H1 (cell line): Measurements from ENCODE around the gene ANKRD29. TPM values are rescaled to one million over a fixed set of nuclear protein-coding genes. Genes with fewer than 3 reads are reported as not detected.

Source experiments
- ASH2L ChIP-seq: fragments of 200-600, 300-600 bp; sonication (generic); IDR thresholded peaks from one replicate; pipeline ENCODE4 v1.7.1; 2017; ENCODE audit warnings: low read length
- CREB1 ChIP-seq: IDR thresholded peaks from 2 replicates; pipeline ENCODE4 v1.6.1; 2012; ENCODE audit warnings: inconsistent platforms
- FOSL1 ChIP-seq: IDR thresholded peaks from 2 replicates; pipeline ENCODE4 v1.6.1; 2011; ENCODE audit warnings: mild to moderate bottlenecking, low read depth, low read length, moderate library complexity; ENCODE audit not compliant: insufficient read depth
- GABPA ChIP-seq: IDR thresholded peaks from 2 replicates; pipeline ENCODE4 v1.6.1; 2011; ENCODE audit warnings: mild to moderate bottlenecking, low read length, moderate library complexity, borderline replicate concordance; ENCODE audit not compliant: insufficient read depth
- JUND ChIP-seq: IDR thresholded peaks from 2 replicates; pipeline ENCODE4 v1.6.1; 2011; ENCODE audit warnings: mild to moderate bottlenecking, improper control_type of control experiment, low read length
- RXRA ChIP-seq: IDR thresholded peaks from 2 replicates; pipeline ENCODE4 v1.6.1; 2011; ENCODE audit warnings: low read depth, mild to moderate bottlenecking, low read length, moderate library complexity; ENCODE audit not compliant: insufficient read depth
- SP1 ChIP-seq: IDR thresholded peaks from 2 replicates; pipeline ENCODE4 v1.6.1; 2011; ENCODE audit warnings: low read depth, low read length
- TCF12 ChIP-seq: IDR thresholded peaks from 2 replicates; pipeline ENCODE4 v1.6.1; 2011; ENCODE audit warnings: low read depth, mild to moderate bottlenecking, low read length
- ZNF274 ChIP-seq: IDR thresholded peaks from 2 replicates; pipeline ENCODE4 v1.7.0; 2012; ENCODE audit warnings: low read length, borderline replicate concordance; ENCODE audit errors: extremely low read depth
- polyA plus RNA-seq, 7 experiments: library from polyadenylated mRNA; depleted of rRNA in 3 of 7; stranded (reverse) in 5 of 7; unstranded in 2 of 7; fragments of >200 nt in 5 of 7; fragments of 200-250 nt in 2 of 7; gene quantifications; 1 replicate in 5 of 7; 2 replicates in 1 of 7; 4 replicates in 1 of 7; pipeline versions ENCODE4 v1.2.1 to v1.2.3, GENCODE V29; 2011 to 2013; ENCODE audit warnings: missing spikeins in 2 of 7, mixed read lengths in 2 of 7
- total RNA-seq: library from RNA; stranded (reverse); fragmentation: NEBNext Ultra II Directional; extraction: Animal tissue kit (Norgen Biotek cat#: 25700); gene quantifications from 2 replicates; pipeline ENCODE4 v1.2.1, GENCODE V29; 2021
- TF ChIP-seq, protein P1 (sequence below): fragments of 300-600 bp; sonication (generic); IDR thresholded peaks from 2 replicates; pipeline ENCODE4 v1.7.1; 2012; ENCODE audit warnings: low read length, moderate library complexity, mild to moderate bottlenecking, inconsistent platforms; ENCODE audit not compliant: insufficient replicate concordance
- TF ChIP-seq, protein P2 (sequence below): IDR thresholded peaks from 2 replicates; pipeline ENCODE4 v1.6.1; 2012; ENCODE audit warnings: low read length, inconsistent platforms

Gene ANKRD29
- total and polyA plus RNA-seq, 2 of the 8 experiments (the other 6 are each of a cell fraction or from before 2014, with no cell fraction given) = 3.0 to 7.3 TPM

DNA sequence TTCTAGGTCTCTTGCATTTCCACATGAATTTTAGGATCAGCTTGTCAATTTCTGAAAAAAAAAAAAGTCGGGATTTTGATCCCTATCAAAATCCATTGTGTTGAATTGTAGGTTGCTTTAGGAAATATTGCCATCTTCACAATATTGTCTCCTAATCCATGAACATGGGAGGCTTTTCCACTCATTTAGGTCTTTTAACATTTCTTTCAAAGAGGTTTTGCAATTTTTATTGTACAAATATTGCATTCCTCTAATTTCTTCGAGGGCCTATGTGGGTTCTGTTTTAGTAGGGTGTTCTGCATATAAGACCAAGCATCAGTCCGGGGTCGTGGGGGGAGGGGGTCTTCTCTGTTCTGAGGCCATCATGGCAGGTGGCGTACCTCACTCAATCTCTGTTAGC lies 25.8 kb upstream of the ANKRD29 start (continued):
- TF ChIP-seq, protein P1, sequence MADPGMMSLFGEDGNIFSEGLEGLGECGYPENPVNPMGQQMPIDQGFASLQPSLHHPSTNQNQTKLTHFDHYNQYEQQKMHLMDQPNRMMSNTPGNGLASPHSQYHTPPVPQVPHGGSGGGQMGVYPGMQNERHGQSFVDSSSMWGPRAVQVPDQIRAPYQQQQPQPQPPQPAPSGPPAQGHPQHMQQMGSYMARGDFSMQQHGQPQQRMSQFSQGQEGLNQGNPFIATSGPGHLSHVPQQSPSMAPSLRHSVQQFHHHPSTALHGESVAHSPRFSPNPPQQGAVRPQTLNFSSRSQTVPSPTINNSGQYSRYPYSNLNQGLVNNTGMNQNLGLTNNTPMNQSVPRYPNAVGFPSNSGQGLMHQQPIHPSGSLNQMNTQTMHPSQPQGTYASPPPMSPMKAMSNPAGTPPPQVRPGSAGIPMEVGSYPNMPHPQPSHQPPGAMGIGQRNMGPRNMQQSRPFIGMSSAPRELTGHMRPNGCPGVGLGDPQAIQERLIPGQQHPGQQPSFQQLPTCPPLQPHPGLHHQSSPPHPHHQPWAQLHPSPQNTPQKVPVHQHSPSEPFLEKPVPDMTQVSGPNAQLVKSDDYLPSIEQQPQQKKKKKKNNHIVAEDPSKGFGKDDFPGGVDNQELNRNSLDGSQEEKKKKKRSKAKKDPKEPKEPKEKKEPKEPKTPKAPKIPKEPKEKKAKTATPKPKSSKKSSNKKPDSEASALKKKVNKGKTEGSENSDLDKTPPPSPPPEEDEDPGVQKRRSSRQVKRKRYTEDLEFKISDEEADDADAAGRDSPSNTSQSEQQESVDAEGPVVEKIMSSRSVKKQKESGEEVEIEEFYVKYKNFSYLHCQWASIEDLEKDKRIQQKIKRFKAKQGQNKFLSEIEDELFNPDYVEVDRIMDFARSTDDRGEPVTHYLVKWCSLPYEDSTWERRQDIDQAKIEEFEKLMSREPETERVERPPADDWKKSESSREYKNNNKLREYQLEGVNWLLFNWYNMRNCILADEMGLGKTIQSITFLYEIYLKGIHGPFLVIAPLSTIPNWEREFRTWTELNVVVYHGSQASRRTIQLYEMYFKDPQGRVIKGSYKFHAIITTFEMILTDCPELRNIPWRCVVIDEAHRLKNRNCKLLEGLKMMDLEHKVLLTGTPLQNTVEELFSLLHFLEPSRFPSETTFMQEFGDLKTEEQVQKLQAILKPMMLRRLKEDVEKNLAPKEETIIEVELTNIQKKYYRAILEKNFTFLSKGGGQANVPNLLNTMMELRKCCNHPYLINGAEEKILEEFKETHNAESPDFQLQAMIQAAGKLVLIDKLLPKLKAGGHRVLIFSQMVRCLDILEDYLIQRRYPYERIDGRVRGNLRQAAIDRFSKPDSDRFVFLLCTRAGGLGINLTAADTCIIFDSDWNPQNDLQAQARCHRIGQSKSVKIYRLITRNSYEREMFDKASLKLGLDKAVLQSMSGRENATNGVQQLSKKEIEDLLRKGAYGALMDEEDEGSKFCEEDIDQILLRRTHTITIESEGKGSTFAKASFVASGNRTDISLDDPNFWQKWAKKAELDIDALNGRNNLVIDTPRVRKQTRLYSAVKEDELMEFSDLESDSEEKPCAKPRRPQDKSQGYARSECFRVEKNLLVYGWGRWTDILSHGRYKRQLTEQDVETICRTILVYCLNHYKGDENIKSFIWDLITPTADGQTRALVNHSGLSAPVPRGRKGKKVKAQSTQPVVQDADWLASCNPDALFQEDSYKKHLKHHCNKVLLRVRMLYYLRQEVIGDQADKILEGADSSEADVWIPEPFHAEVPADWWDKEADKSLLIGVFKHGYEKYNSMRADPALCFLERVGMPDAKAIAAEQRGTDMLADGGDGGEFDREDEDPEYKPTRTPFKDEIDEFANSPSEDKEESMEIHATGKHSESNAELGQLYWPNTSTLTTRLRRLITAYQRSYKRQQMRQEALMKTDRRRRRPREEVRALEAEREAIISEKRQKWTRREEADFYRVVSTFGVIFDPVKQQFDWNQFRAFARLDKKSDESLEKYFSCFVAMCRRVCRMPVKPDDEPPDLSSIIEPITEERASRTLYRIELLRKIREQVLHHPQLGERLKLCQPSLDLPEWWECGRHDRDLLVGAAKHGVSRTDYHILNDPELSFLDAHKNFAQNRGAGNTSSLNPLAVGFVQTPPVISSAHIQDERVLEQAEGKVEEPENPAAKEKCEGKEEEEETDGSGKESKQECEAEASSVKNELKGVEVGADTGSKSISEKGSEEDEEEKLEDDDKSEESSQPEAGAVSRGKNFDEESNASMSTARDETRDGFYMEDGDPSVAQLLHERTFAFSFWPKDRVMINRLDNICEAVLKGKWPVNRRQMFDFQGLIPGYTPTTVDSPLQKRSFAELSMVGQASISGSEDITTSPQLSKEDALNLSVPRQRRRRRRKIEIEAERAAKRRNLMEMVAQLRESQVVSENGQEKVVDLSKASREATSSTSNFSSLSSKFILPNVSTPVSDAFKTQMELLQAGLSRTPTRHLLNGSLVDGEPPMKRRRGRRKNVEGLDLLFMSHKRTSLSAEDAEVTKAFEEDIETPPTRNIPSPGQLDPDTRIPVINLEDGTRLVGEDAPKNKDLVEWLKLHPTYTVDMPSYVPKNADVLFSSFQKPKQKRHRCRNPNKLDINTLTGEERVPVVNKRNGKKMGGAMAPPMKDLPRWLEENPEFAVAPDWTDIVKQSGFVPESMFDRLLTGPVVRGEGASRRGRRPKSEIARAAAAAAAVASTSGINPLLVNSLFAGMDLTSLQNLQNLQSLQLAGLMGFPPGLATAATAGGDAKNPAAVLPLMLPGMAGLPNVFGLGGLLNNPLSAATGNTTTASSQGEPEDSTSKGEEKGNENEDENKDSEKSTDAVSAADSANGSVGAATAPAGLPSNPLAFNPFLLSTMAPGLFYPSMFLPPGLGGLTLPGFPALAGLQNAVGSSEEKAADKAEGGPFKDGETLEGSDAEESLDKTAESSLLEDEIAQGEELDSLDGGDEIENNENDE = no peak
- TF ChIP-seq TCF12 (no peak), SP1 (no peak), CREB1 (no peak), ZNF274 (no peak), ASH2L (no peak), FOSL1 (no peak), JUND (no peak), GABPA (no peak), RXRA (no peak)
- TF ChIP-seq, protein P2, sequence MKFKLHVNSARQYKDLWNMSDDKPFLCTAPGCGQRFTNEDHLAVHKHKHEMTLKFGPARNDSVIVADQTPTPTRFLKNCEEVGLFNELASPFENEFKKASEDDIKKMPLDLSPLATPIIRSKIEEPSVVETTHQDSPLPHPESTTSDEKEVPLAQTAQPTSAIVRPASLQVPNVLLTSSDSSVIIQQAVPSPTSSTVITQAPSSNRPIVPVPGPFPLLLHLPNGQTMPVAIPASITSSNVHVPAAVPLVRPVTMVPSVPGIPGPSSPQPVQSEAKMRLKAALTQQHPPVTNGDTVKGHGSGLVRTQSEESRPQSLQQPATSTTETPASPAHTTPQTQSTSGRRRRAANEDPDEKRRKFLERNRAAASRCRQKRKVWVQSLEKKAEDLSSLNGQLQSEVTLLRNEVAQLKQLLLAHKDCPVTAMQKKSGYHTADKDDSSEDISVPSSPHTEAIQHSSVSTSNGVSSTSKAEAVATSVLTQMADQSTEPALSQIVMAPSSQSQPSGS = no peak
